ENCODE results near the gene ZKSCAN3.
"Not testable (repeated sequence)": the region's sequence is repeated elsewhere in the genome, so short reads cannot be mapped to it uniquely, and the experiment has no call there.

The ZKSCAN3 gene

GRCh38 chr6:28343898-28344677 is 5.7 kb upstream of the ZKSCAN3 start:
- no peak for DNase-seq

- DNase-seq: no peak
Measured at GRCh38 chr6:28345201-28345600, 4.5 kb upstream of the ZKSCAN3 start.

GRCh38 chr6:28347119-28347518 is 2.6 kb upstream of the ZKSCAN3 start:
- no peak for DNase-seq

GRCh38 chr6:28349344-28349891 is 329 bp upstream of the ZKSCAN3 start:
- no peak for DNase-seq

- DNase-seq: no peak
Measured at GRCh38 chr6:28351087-28351486, 1.3 kb downstream of the ZKSCAN3 start.

GRCh38 chr6:28351493-28351925 is 1.8 kb downstream of the ZKSCAN3 start:
- no peak for DNase-seq

GRCh38 chr6:28353356-28353755 is 3.6 kb downstream of the ZKSCAN3 start:
- no peak for DNase-seq

- no peak for DNase-seq
Measured at GRCh38 chr6:28353981-28354676, 4.4 kb downstream of the ZKSCAN3 start.

GRCh38 chr6:28354688-28355554 is 5.2 kb downstream of the ZKSCAN3 start:
- no peak for DNase-seq

GRCh38 chr6:28355743-28356665 is 6.3 kb downstream of the ZKSCAN3 start:
- DNase-seq: no peak

- no peak for DNase-seq
Measured at GRCh38 chr6:28356666-28357020, 6.9 kb downstream of the ZKSCAN3 start.

- no peak for DNase-seq
Measured at GRCh38 chr6:28357036-28357435, 7.3 kb downstream of the ZKSCAN3 start.

- not testable (repeated sequence) for DNase-seq
Measured at GRCh38 chr6:28359562-28359961, 9.8 kb downstream of the ZKSCAN3 start.

GRCh38 chr6:28360961-28361360 is 11.2 kb downstream of the ZKSCAN3 start:
- DNase-seq: no peak

GRCh38 chr6:28365590-28365989 is 15.8 kb downstream of the ZKSCAN3 start:
- DNase-seq: not testable (repeated sequence)

- no peak for DNase-seq
Measured at GRCh38 chr6:28368522-28368921, 18.8 kb downstream of the ZKSCAN3 start.

- no peak for DNase-seq
Measured at GRCh38 chr6:28369463-28369862, 19.7 kb downstream of the ZKSCAN3 start.

GRCh38 chr6:28370440-28370839 is 20.7 kb downstream of the ZKSCAN3 start:
- DNase-seq: no peak

- DNase-seq: no peak
Measured at GRCh38 chr6:28371280-28371679, 21.5 kb downstream of the ZKSCAN3 start.

- no peak for DNase-seq
Measured at GRCh38 chr6:28371706-28372451, 22.1 kb downstream of the ZKSCAN3 start.

GRCh38 chr6:28373925-28374324 is 24.2 kb downstream of the ZKSCAN3 start:
- DNase-seq: no peak

Data from activated gamma-delta T cell (primary cell).